Osteoblast (primary cell): ENCODE data around the gene CHST13. TPM values are rescaled to one million over a fixed set of nuclear protein-coding genes. Genes with fewer than 3 reads are reported as not detected.
A peak's percentile ranks its signal among the peaks of the same experiment; 100 is the strongest.

Experiments
- DNase-seq: peaks from one replicate; pipeline ENCODE4 v3.0.0; 2011; ENCODE audit warnings: low spot score, mixed read lengths; ENCODE audit not compliant: insufficient read length; ENCODE audit errors: missing footprints
- H2AFZ ChIP-seq: 2 replicates; pipeline ENCODE4 v1.6.0; 2011; ENCODE audit warnings: mild to moderate bottlenecking, low read length
- H3K27ac ChIP-seq: 2 replicates; pipeline ENCODE4 v1.5.1; 2011; ENCODE audit warnings: mild to moderate bottlenecking, low read depth, low read length, moderate library complexity
- H3K27me3 ChIP-seq: 2 replicates; pipeline ENCODE4 v1.6.0; 2012; ENCODE audit warnings: mild to moderate bottlenecking, control low read depth, inconsistent platforms, low read length, moderate library complexity; ENCODE audit not compliant: insufficient read depth
- H3K36me3 ChIP-seq: 2 replicates; pipeline ENCODE4 v1.5.1; 2011; ENCODE audit warnings: mild to moderate bottlenecking, low read length, control low read depth, moderate library complexity; ENCODE audit not compliant: insufficient read depth
- H3K4me1 ChIP-seq: 2 replicates; pipeline ENCODE4 v1.5.1; 2011; ENCODE audit warnings: mild to moderate bottlenecking, low read length, control low read depth, moderate library complexity; ENCODE audit not compliant: insufficient read depth
- H3K4me2 ChIP-seq: 2 replicates; pipeline ENCODE4 v1.6.0; 2011; ENCODE audit warnings: mild to moderate bottlenecking, low read length; ENCODE audit not compliant: insufficient read depth
- H3K4me3 ChIP-seq: fragments of 200-600 bp; sonication (generic); 3 replicates; pipeline ENCODE4 v1.5.1; 2012; ENCODE audit warnings: mild to moderate bottlenecking, low read length, inconsistent platforms; ENCODE audit not compliant: insufficient read depth
- H3K79me2 ChIP-seq: 2 replicates; pipeline ENCODE4 v1.6.0; 2012; ENCODE audit warnings: mild to moderate bottlenecking, low read length, control low read depth, inconsistent platforms; ENCODE audit not compliant: insufficient read depth
- H3K9me3 ChIP-seq: 2 replicates; pipeline ENCODE4 v1.5.1; 2011; ENCODE audit warnings: low read depth, low read length, control low read depth
- H4K20me1 ChIP-seq: 2 replicates; pipeline ENCODE4 v1.6.0; 2012; ENCODE audit warnings: mild to moderate bottlenecking, low read length, control low read depth; ENCODE audit not compliant: insufficient read depth
- CTCF ChIP-seq: IDR thresholded peaks from 2 replicates; pipeline ENCODE4 v1.5.1; 2011; ENCODE audit warnings: mild to moderate bottlenecking, low read depth, low read length, moderate library complexity; ENCODE audit errors: extremely low read depth
- total RNA-seq: library from RNA; depleted of rRNA; stranded (reverse); fragments of >200 nt; gene quantifications from 2 replicates; pipeline ENCODE4 v1.2.3, GENCODE V29; 2012

Gene CHST13
- total RNA-seq, 1 donor, result under 0.01 TPM

- Histone ChIP-seq H4K20me1 (no peaks in the 10 kb centered on the region), H3K4me2 (no peak overlapping the region), H3K36me3 (no peaks in the 10 kb centered on the region), H2AFZ (no peak overlapping the region), H3K4me1 (no peaks in the 10 kb centered on the region), H3K79me2 (no peaks in the 10 kb centered on the region), H3K27me3 (peaks cover 8% of the 10 kb centered on the region), H3K4me3 (no peak overlapping the region), H3K27ac (no peak overlapping the region), H3K9me3 (no peaks in the 10 kb centered on the region)
- DNase-seq, result peak; percentile 82
- TF ChIP-seq CTCF, result no peak
Observed at GRCh38 chr3:126516936-126517290, 7.0 kb upstream of the CHST13 start.

- H3K9me3 ChIP-seq, result no peaks in the 10 kb centered on the region
- no peaks in the 10 kb centered on the region for H4K20me1 ChIP-seq
- TF ChIP-seq CTCF, result no peak
- peaks cover 9% of the 10 kb centered on the region for H3K27me3 ChIP-seq
- H3K79me2 ChIP-seq, result no peaks in the 10 kb centered on the region
- no peaks in the 10 kb centered on the region for H3K4me1 ChIP-seq
- peak; percentile 66 for DNase-seq
- H3K4me3 ChIP-seq, result no peak within 1 kb of the TSS
- H3K4me2 ChIP-seq, result no peak within 1 kb of the TSS
- no peak within 1 kb of the TSS for H2AFZ ChIP-seq
- no peak within 1 kb of the TSS for H3K27ac ChIP-seq
- no peaks in the 10 kb centered on the region for H3K36me3 ChIP-seq
Observed at GRCh38 chr3:126517291-126517951, 6.5 kb upstream of the CHST13 start, which contains the start of gene UROC1. TSS of gene UROC1 (minus strand) at chr3:126517773. CDS start at chr3:126517719, 54 bp downstream.

- Histone ChIP-seq H3K27me3 (peaks cover 16% of the 10 kb centered on the region), H4K20me1 (no peaks in the 10 kb centered on the region), H3K4me1 (no peaks in the 10 kb centered on the region), H3K27ac (no peak overlapping the region), H3K79me2 (no peaks in the 10 kb centered on the region), H3K9me3 (no peaks in the 10 kb centered on the region), H2AFZ (no peak overlapping the region), H3K4me3 (no peak overlapping the region), H3K4me2 (no peak overlapping the region), H3K36me3 (no peaks in the 10 kb centered on the region)
- no peak for TF ChIP-seq CTCF
- peak; percentile 64 for DNase-seq
Observed at GRCh38 chr3:126517986-126518778, 5.8 kb upstream of the CHST13 start.

GRCh38 chr3:126518779-126519177 lies 5.2 kb upstream of the CHST13 start:
- Histone ChIP-seq H2AFZ (no peak overlapping the region), H3K9me3 (no peaks in the 10 kb centered on the region), H3K4me1 (no peaks in the 10 kb centered on the region), H3K36me3 (no peaks in the 10 kb centered on the region), H3K27ac (no peak overlapping the region), H3K27me3 (peaks cover 22% of the 10 kb centered on the region), H4K20me1 (no peaks in the 10 kb centered on the region), H3K4me2 (no peak overlapping the region), H3K4me3 (no peak overlapping the region), H3K79me2 (no peaks in the 10 kb centered on the region)
- no peak for TF ChIP-seq CTCF
- DNase-seq, result peak; percentile 51
